GM23338 (cell line): Measurements from ENCODE around the gene NTRK3. TPM values are rescaled to one million over a fixed set of nuclear protein-coding genes. Genes with fewer than 3 reads are reported as not detected.
"Not testable (repeated sequence)": the region's sequence is repeated elsewhere in the genome, so short reads cannot be mapped to it uniquely, and the experiment has no call there.

Experiments used
- ATAC-seq: fragments of 200-7000 bp; cut with Tn5 transposase; 3 replicates; pipeline ENCODE4 v1.9.1; 2020
- DNase-seq: peaks from one replicate; pipeline ENCODE4 v3.0.0-alpha.2; 2015; ENCODE audit warnings: low spot score
- H2AFZ ChIP-seq: fragments of 200-600 bp; sonication (generic); 2 replicates; pipeline ENCODE4 v1.8.0; 2016; ENCODE audit warnings: antibody characterized with exemption, mild to moderate bottlenecking, moderate library complexity
- H3F3A ChIP-seq: fragments of 200-600 bp; sonication (generic); replicated peaks from 2 replicates; pipeline ENCODE4 v1.8.0; 2017; ENCODE audit warnings: antibody characterized with exemption, mixed run types, low read depth
- H3K27ac ChIP-seq: fragments of 200-600 bp; sonication (generic); 2 replicates; pipeline ENCODE4 v1.6.1; 2016; ENCODE audit warnings: low read depth
- H3K27me3 ChIP-seq: fragments of 200-600 bp; sonication (generic); 2 replicates; pipeline ENCODE4 v1.8.0; 2016; ENCODE audit warnings: mild to moderate bottlenecking, mixed run types, moderate library complexity; ENCODE audit not compliant: insufficient read depth
- H3K36me3 ChIP-seq: fragments of 200-600 bp; sonication (generic); 2 replicates; pipeline ENCODE4 v1.8.0; 2016; ENCODE audit warnings: mild to moderate bottlenecking; ENCODE audit not compliant: insufficient read depth
- H3K4me1 ChIP-seq: fragments of 200-600 bp; sonication (generic); 2 replicates; pipeline ENCODE4 v1.8.0; 2016; ENCODE audit warnings: mild to moderate bottlenecking, moderate library complexity; ENCODE audit not compliant: insufficient read depth
- H3K4me2 ChIP-seq: fragments of 200-600 bp; sonication (generic); 2 replicates; pipeline ENCODE4 v1.7.1; 2017; ENCODE audit warnings: mixed run types
- H3K4me3 ChIP-seq: fragments of 200-600 bp; sonication (generic); 2 replicates; pipeline ENCODE4 v1.6.1; 2016; ENCODE audit warnings: mixed run types
- H3K79me2 ChIP-seq: fragments of 200-600 bp; sonication (generic); replicated peaks from 2 replicates; pipeline ENCODE4 v1.8.0; 2017; ENCODE audit warnings: mild to moderate bottlenecking; ENCODE audit not compliant: insufficient read depth
- H3K9me2 ChIP-seq: fragments of 200-600 bp; sonication (generic); 2 replicates; pipeline ENCODE4 v1.8.0; 2017; ENCODE audit not compliant: insufficient read depth
- H4K20me1 ChIP-seq: fragments of 200-600 bp; sonication (generic); replicated peaks from 2 replicates; pipeline ENCODE4 v1.8.0; 2017; ENCODE audit warnings: mild to moderate bottlenecking; ENCODE audit not compliant: insufficient read depth
- H3K27ac Mint-ChIP-seq: 2 replicates; pipeline ENCODE4 v1.8.0; 2020; ENCODE audit warnings: inconsistent platforms, mild to moderate bottlenecking, moderate library complexity, mixed read lengths
- H3K27me3 Mint-ChIP-seq: 3 replicates; pipeline ENCODE4 v1.8.0; 2022; ENCODE audit warnings: low read depth, mild to moderate bottlenecking, moderate library complexity, mixed read lengths, inconsistent platforms; ENCODE audit not compliant: insufficient read depth, poor library complexity
- H3K36me3 Mint-ChIP-seq: 3 replicates; pipeline ENCODE4 v1.8.0; 2021; ENCODE audit warnings: low read depth, mild to moderate bottlenecking, inconsistent platforms, moderate library complexity, mixed read lengths
- H3K4me1 Mint-ChIP-seq: 3 replicates; pipeline ENCODE4 v1.8.0; 2020; ENCODE audit warnings: mild to moderate bottlenecking, inconsistent platforms, mixed read lengths
- H3K4me3 Mint-ChIP-seq: 3 replicates; pipeline ENCODE4 v1.8.0; 2021; ENCODE audit warnings: moderate library complexity, mild to moderate bottlenecking, inconsistent platforms, mixed read lengths
- H3K9me3 Mint-ChIP-seq: 3 replicates; pipeline ENCODE4 v1.8.0; 2020; ENCODE audit warnings: moderate library complexity, mild to moderate bottlenecking, inconsistent platforms, mixed read lengths
- CREB1 ChIP-seq: fragments of 250-450 bp; sonication (Bioruptor Pico); IDR thresholded peaks from 2 replicates; pipeline ENCODE4 v1.5.0; 2020; ENCODE audit warnings: low read depth, mild to moderate bottlenecking, moderate library complexity
- CTCF ChIP-seq, 2 experiments: fragments of 200-600 bp in 1 of 2; sonication (generic) in 1 of 2; conservative IDR thresholded peaks; 2 replicates each; pipeline versions ENCODE4 v1.5.1 to v1.6.1; 2016 to 2017; ENCODE audit warnings: antibody characterized with exemption in 2 of 2, low read depth in 2 of 2, mild to moderate bottlenecking in 2 of 2, moderate library complexity in 1 of 2
- EZH2 ChIP-seq: fragments of 200-600 bp; sonication (generic); IDR thresholded peaks from one replicate; pipeline ENCODE4 v1.8.0; 2017; ENCODE audit warnings: antibody characterized with exemption, mild to moderate bottlenecking, low read depth; ENCODE audit not compliant: unreplicated experiment
- EZH2phosphoT487 ChIP-seq: fragments of 200-600 bp; sonication (generic); IDR thresholded peaks from one replicate; pipeline ENCODE4 v1.8.1; 2018; ENCODE audit warnings: antibody characterized with exemption; ENCODE audit not compliant: unreplicated experiment
- POLR2AphosphoS5 ChIP-seq: IDR thresholded peaks from 2 replicates; pipeline ENCODE4 v1.6.1; 2016; ENCODE audit warnings: antibody characterized with exemption, low read depth
- STAT1 ChIP-seq: IDR thresholded peaks from one replicate; pipeline ENCODE4 v1.6.1; 2016; ENCODE audit warnings: antibody characterized with exemption; ENCODE audit not compliant: unreplicated experiment
- ZNF114 ChIP-seq: fragments of 250-450 bp; sonication (Bioruptor Pico); IDR thresholded peaks from 2 replicates; pipeline ENCODE4 v1.5.0; 2020; ENCODE audit warnings: mild to moderate bottlenecking, moderate library complexity
- ZNF331 ChIP-seq: fragments of 250-450 bp; sonication (Bioruptor Pico); IDR thresholded peaks from 2 replicates; pipeline ENCODE4 v1.5.0; 2020; ENCODE audit warnings: low read depth, mild to moderate bottlenecking, moderate library complexity
- polyA plus RNA-seq: library from polyadenylated mRNA; unstranded; fragments of >200 nt; fragmentation: Nextera tagmentation; extraction: Ambion mirVana; gene quantifications from 2 replicates; pipeline ENCODE4 v1.2.1, GENCODE V29; 2016
- total RNA-seq: library from RNA; depleted of rRNA; stranded (reverse); fragments of >200 nt; shearing (Covaris generic); gene quantifications from 2 replicates; pipeline ENCODE4 v1.2.3, GENCODE V29; 2014
- TF ChIP-seq, protein P1 (sequence below): IDR thresholded peaks from one replicate; pipeline ENCODE4 v1.6.1; 2018; ENCODE audit warnings: antibody characterized with exemption; ENCODE audit not compliant: unreplicated experiment
- TF ChIP-seq, protein P2 (sequence below): IDR thresholded peaks from 2 replicates; pipeline ENCODE4 v1.6.1; 2016; ENCODE audit warnings: antibody characterized with exemption

NTRK3 gene
- total and polyA plus RNA-seq, 2 experiments from 2014 or later: 3.1 to 5.3 TPM

DNA sequence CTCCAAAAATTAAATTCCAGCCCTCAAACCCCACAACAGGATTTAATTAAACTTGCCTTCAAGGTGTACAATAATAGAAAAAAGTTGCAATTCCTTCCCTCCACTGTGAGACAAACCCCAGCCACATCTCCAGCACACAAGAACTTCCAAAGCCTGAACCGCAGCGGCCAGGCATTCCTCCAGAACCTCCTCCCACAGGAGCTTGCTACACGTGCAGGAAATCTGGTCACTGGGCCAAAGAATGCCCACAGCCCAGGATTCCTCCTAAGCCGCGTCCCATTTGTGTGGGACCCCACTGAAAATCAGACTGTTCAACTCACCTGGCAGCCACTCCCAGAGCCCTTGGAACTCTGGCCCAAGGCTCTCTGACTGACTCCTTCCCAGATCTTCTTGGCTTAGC is 423.2 kb downstream of the NTRK3 start:
- H2AFZ ChIP-seq, H3K27ac Mint-ChIP-seq, H3K4me1 ChIP-seq, DNase-seq, H3K36me3 ChIP-seq, H3K4me3 ChIP-seq, H3K4me1 Mint-ChIP-seq, H3K27me3 ChIP-seq, H3K9me2 ChIP-seq, H3K27me3 Mint-ChIP-seq, ATAC-seq, H3F3A ChIP-seq, H3K4me2 ChIP-seq, H4K20me1 ChIP-seq, H3K27ac ChIP-seq, H3K79me2 ChIP-seq, H3K4me3 Mint-ChIP-seq: not testable (repeated sequence)
- peaks cover 22% of the 10 kb centered on the region for H3K36me3 Mint-ChIP-seq
- H3K9me3 Mint-ChIP-seq: peaks cover 31% of the 10 kb centered on the region

GRCh38 chr15:87829332-87830050 is 427.0 kb downstream of the NTRK3 start:
- H3K4me3 Mint-ChIP-seq: no peak overlapping the region
- Histone ChIP-seq H3K27ac (no peak overlapping the region), H3K4me3 (no peak overlapping the region), H3K36me3 (no peaks in the 10 kb centered on the region), H3K27me3 (no peaks in the 10 kb centered on the region), H4K20me1 (no peaks in the 10 kb centered on the region), H3F3A (no peaks in the 10 kb centered on the region), H3K4me2 (no peak overlapping the region), H3K9me2 (peaks cover 6% of the 10 kb centered on the region; the same call in 1 of the 2 replicates), H2AFZ (no peak overlapping the region), H3K4me1 (0 out of 2 replicates have a peak, but pooled peaks cover 3% of the 10 kb centered on the region), H3K79me2 (no peaks in the 10 kb centered on the region)
- no peak overlapping the region for H3K27ac Mint-ChIP-seq
- DNase-seq: no peak
- peaks cover 17% of the 10 kb centered on the region for H3K9me3 Mint-ChIP-seq
- TF ChIP-seq STAT1: no peak
- TF ChIP-seq ZNF114: no peak
- peaks cover 21% of the 10 kb centered on the region for H3K27me3 Mint-ChIP-seq
- no peak for ATAC-seq
- peaks cover 14% of the 10 kb centered on the region for H3K36me3 Mint-ChIP-seq
- H3K4me1 Mint-ChIP-seq: peaks cover 8% of the 10 kb centered on the region; the same call in 2 of the 3 replicates

DNA sequence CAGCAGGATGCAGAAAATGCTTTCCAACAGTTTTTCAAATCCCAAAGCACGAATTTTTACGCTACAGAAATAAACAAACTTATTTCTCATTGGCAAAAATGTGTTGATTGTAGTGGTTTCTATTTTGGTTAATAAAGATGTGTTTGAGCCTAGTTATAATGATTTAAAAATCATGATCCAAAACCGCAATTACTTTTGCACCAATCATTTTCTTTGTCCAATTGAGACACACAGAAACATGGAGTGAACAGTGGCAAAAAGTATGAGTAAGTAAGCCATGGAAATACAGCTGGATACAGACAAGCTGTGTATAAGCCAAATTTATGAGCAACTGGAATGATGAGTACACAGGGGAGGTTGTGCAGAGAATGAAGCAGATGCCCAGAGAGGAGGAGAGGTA is 427.9 kb downstream of the NTRK3 start:
- Histone ChIP-seq H3K27me3 (no peaks in the 10 kb centered on the region), H3K36me3 (no peaks in the 10 kb centered on the region)
- TF ChIP-seq, protein P1, sequence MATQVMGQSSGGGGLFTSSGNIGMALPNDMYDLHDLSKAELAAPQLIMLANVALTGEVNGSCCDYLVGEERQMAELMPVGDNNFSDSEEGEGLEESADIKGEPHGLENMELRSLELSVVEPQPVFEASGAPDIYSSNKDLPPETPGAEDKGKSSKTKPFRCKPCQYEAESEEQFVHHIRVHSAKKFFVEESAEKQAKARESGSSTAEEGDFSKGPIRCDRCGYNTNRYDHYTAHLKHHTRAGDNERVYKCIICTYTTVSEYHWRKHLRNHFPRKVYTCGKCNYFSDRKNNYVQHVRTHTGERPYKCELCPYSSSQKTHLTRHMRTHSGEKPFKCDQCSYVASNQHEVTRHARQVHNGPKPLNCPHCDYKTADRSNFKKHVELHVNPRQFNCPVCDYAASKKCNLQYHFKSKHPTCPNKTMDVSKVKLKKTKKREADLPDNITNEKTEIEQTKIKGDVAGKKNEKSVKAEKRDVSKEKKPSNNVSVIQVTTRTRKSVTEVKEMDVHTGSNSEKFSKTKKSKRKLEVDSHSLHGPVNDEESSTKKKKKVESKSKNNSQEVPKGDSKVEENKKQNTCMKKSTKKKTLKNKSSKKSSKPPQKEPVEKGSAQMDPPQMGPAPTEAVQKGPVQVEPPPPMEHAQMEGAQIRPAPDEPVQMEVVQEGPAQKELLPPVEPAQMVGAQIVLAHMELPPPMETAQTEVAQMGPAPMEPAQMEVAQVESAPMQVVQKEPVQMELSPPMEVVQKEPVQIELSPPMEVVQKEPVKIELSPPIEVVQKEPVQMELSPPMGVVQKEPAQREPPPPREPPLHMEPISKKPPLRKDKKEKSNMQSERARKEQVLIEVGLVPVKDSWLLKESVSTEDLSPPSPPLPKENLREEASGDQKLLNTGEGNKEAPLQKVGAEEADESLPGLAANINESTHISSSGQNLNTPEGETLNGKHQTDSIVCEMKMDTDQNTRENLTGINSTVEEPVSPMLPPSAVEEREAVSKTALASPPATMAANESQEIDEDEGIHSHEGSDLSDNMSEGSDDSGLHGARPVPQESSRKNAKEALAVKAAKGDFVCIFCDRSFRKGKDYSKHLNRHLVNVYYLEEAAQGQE: no peak
- TF ChIP-seq CREB1 (CRISPR knock-in tag) (no peak), CTCF (conservative IDR thresholded peaks at IDR 0.05; ENCODE audit: low read depth in 2 of 2) (no peak), POLR2AphosphoS5 (no peak), EZH2phosphoT487 (no peak), EZH2 (no peak), ZNF331 (CRISPR knock-in tag) (no peak), STAT1 (no peak), ZNF114 (no peak)
- TF ChIP-seq, protein P2, sequence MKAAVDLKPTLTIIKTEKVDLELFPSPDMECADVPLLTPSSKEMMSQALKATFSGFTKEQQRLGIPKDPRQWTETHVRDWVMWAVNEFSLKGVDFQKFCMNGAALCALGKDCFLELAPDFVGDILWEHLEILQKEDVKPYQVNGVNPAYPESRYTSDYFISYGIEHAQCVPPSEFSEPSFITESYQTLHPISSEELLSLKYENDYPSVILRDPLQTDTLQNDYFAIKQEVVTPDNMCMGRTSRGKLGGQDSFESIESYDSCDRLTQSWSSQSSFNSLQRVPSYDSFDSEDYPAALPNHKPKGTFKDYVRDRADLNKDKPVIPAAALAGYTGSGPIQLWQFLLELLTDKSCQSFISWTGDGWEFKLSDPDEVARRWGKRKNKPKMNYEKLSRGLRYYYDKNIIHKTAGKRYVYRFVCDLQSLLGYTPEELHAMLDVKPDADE: no peak

More for the DNA sequence above, 427.9 kb downstream of the NTRK3 start:
- no peak overlapping the region for H3K4me3 ChIP-seq
- peaks cover 8% of the 10 kb centered on the region; the same call in 2 of the 3 replicates for H3K4me1 Mint-ChIP-seq
- no peaks in the 10 kb centered on the region for H3K79me2 ChIP-seq
- H3K4me3 Mint-ChIP-seq: no peak overlapping the region
- DNase-seq (no peak), ATAC-seq (no peak)
- H3F3A ChIP-seq: no peaks in the 10 kb centered on the region
- H3K36me3 Mint-ChIP-seq: peaks cover 14% of the 10 kb centered on the region
- 0 out of 2 replicates have a peak, but pooled peaks cover 3% of the 10 kb centered on the region for H3K4me1 ChIP-seq
- peaks cover 21% of the 10 kb centered on the region for H3K27me3 Mint-ChIP-seq
- H3K4me2 ChIP-seq: no peak overlapping the region
- no peak overlapping the region for H2AFZ ChIP-seq
- H3K27ac ChIP-seq: no peak overlapping the region
- peaks cover 6% of the 10 kb centered on the region; the same call in 1 of the 2 replicates for H3K9me2 ChIP-seq
- no peak overlapping the region for H3K27ac Mint-ChIP-seq
- no peaks in the 10 kb centered on the region for H4K20me1 ChIP-seq
- peaks cover 17% of the 10 kb centered on the region for H3K9me3 Mint-ChIP-seq
